Activated gamma-delta T cell (primary cell): ENCODE data around the gene OGDHL.
"Not testable (repeated sequence)": the region's sequence is repeated elsewhere in the genome, so short reads cannot be mapped to it uniquely, and the experiment has no call there.

ENCODE experiments used
- DNase-seq: peaks from one replicate; lab custom pipeline; 2025; lab: John Stamatoyannopoulos, UW
- total RNA-seq, 2 donors: gene quantifications; one replicate each; lab custom pipeline; 2026; lab: John Stamatoyannopoulos, UW

The OGDHL gene
- total RNA-seq, result 0 reads per million in 2 donors

GRCh38 chr10:49761789-49762565 lies at the start of gene OGDHL:
TSS of gene OGDHL (minus strand) at chr10:49762323. CDS start at chr10:49758592, 3,731 bp downstream.
- peak; percentile 17 for DNase-seq

GRCh38 chr10:49803988-49804387 lies 41.9 kb upstream of the OGDHL start:
- no peak for DNase-seq

GRCh38 chr10:49798275-49798674 lies 36.2 kb upstream of the OGDHL start:
- no peak for DNase-seq

- DNase-seq, result no peak
Measured at GRCh38 chr10:49791100-49791499, 29.0 kb upstream of the OGDHL start.

- DNase-seq, result no peak
Measured at GRCh38 chr10:49784681-49785080, 22.6 kb upstream of the OGDHL start.

GRCh38 chr10:49783645-49784044 lies 21.5 kb upstream of the OGDHL start:
- no peak for DNase-seq

GRCh38 chr10:49781247-49781646 lies 19.1 kb upstream of the OGDHL start:
- DNase-seq, result no peak

- no peak for DNase-seq
Measured at GRCh38 chr10:49778197-49778596, 16.1 kb upstream of the OGDHL start.

GRCh38 chr10:49776851-49777250 lies 14.7 kb upstream of the OGDHL start:
- DNase-seq, result no peak

GRCh38 chr10:49775014-49775413 lies 12.9 kb upstream of the OGDHL start:
- no peak for DNase-seq

GRCh38 chr10:49772944-49773343 lies 10.8 kb upstream of the OGDHL start:
- not testable (repeated sequence) for DNase-seq

- DNase-seq, result not testable (repeated sequence)
Measured at GRCh38 chr10:49771046-49771445, 8.9 kb upstream of the OGDHL start.

GRCh38 chr10:49769692-49770091 lies 7.6 kb upstream of the OGDHL start:
- no peak for DNase-seq

GRCh38 chr10:49768731-49769130 lies 6.6 kb upstream of the OGDHL start:
- no peak for DNase-seq

GRCh38 chr10:49768329-49768728 lies 6.2 kb upstream of the OGDHL start:
- DNase-seq, result no peak

- no peak for DNase-seq
Measured at GRCh38 chr10:49767752-49768151, 5.6 kb upstream of the OGDHL start.

- no peak for DNase-seq
Measured at GRCh38 chr10:49766484-49766883, 4.4 kb upstream of the OGDHL start.

GRCh38 chr10:49762566-49762877 lies 399 bp upstream of the OGDHL start:
- DNase-seq, result no peak

GRCh38 chr10:49761201-49761788 lies 828 bp downstream of the OGDHL start:
- no peak for DNase-seq

- DNase-seq, result no peak
Measured at GRCh38 chr10:49760789-49761188, 1.3 kb downstream of the OGDHL start.

- no peak for DNase-seq
Measured at GRCh38 chr10:49759787-49760551, 2.2 kb downstream of the OGDHL start.

GRCh38 chr10:49758249-49758930 lies 3.7 kb downstream of the OGDHL start:
- DNase-seq, result no peak
